ENCODE results near the gene CEP120. TPM values are rescaled to one million over a fixed set of nuclear protein-coding genes. Genes with fewer than 3 reads are reported as not detected.

Gene CEP120
- total RNA-seq, 4 donors from 2014 or later = 14.3 to 24.1 (median 15.8) TPM

GRCh38 chr5:123448017-123448617, 24.9 kb upstream of the CEP120 start:
- no peak overlapping the region for H3K4me3 ChIP-seq
- no peaks in the 10 kb centered on the region for H3K27me3 ChIP-seq
- no peaks in the 10 kb centered on the region for H3K36me3 ChIP-seq
- no peak for DNase-seq (ENCODE audit: extremely low spot score)
- intact Hi-C loops (cut with DNase I) = no loop called here
- WGBS = 88% methylated on average over 3 of the region's 3 CpGs
- H3K4me1 ChIP-seq = peaks cover 0 to 13% (median 7%) of the 10 kb centered on the region in 4 donors
- no peak overlapping the region for H3K27ac ChIP-seq (replicated peaks in 1 of 4)
- TF ChIP-seq EP300 (IDR thresholded peaks at IDR 0.05) (no peak), POLR2A (IDR thresholded peaks at IDR 0.05; ENCODE audit: low read depth) (no peak), CTCF (IDR thresholded peaks at IDR 0.05) (no peak), POLR2AphosphoS5 (IDR thresholded peaks at IDR 0.05) (no peak)
- H3K9me3 ChIP-seq = no peaks in the 10 kb centered on the region

GRCh38 chr5:123444016-123444415, 20.8 kb upstream of the CEP120 start:
- H3K27ac ChIP-seq (replicated peaks in 1 of 4) = no peak overlapping the region
- 67% methylated on average over 3 of the region's 3 CpGs for WGBS
- H3K36me3 ChIP-seq = no peaks in the 10 kb centered on the region
- H3K9me3 ChIP-seq = no peaks in the 10 kb centered on the region
- H3K27me3 ChIP-seq = no peaks in the 10 kb centered on the region
- DNase-seq (ENCODE audit: extremely low spot score) = no peak
- H3K4me1 ChIP-seq = no peaks in the 10 kb centered on the region
- no peak overlapping the region for H3K4me3 ChIP-seq
- intact Hi-C loops (cut with DNase I) = no loop called here
- TF ChIP-seq EP300 (IDR thresholded peaks at IDR 0.05) (no peak), CTCF (IDR thresholded peaks at IDR 0.05) (no peak), POLR2AphosphoS5 (IDR thresholded peaks at IDR 0.05) (no peak), POLR2A (IDR thresholded peaks at IDR 0.05; ENCODE audit: low read depth) (no peak)

- Histone ChIP-seq H3K4me1 (no peaks in the 10 kb centered on the region), H3K27me3 (no peaks in the 10 kb centered on the region), H3K36me3 (no peaks in the 10 kb centered on the region), H3K4me3 (no peak overlapping the region), H3K27ac (replicated peaks in 1 of 4) (no peak overlapping the region), H3K9me3 (no peaks in the 10 kb centered on the region)
- 89% methylated on average over 1 of the region's 1 CpG for WGBS
- TF ChIP-seq EP300 (IDR thresholded peaks at IDR 0.05) (no peak), POLR2AphosphoS5 (IDR thresholded peaks at IDR 0.05) (no peak), CTCF (IDR thresholded peaks at IDR 0.05) (no peak), POLR2A (IDR thresholded peaks at IDR 0.05; ENCODE audit: low read depth) (no peak)
- intact Hi-C loops (cut with DNase I) = no loop called here
- DNase-seq (ENCODE audit: extremely low spot score) = no peak
Measured at GRCh38 chr5:123441408-123441807, 18.2 kb upstream of the CEP120 start.

- Histone ChIP-seq H3K4me3 (no peak overlapping the region), H3K27ac (replicated peaks in 1 of 4) (no peak overlapping the region), H3K9me3 (no peaks in the 10 kb centered on the region), H3K4me1 (no peaks in the 10 kb centered on the region), H3K27me3 (no peaks in the 10 kb centered on the region), H3K36me3 (no peaks in the 10 kb centered on the region)
- TF ChIP-seq CTCF (IDR thresholded peaks at IDR 0.05) (no peak), EP300 (IDR thresholded peaks at IDR 0.05) (no peak), POLR2AphosphoS5 (IDR thresholded peaks at IDR 0.05) (no peak), POLR2A (IDR thresholded peaks at IDR 0.05; ENCODE audit: low read depth) (no peak)
- WGBS = 89% methylated on average over 1 of the region's 1 CpG
- intact Hi-C loops (cut with DNase I) = no loop called here
- no peak for DNase-seq (ENCODE audit: extremely low spot score)
Measured at GRCh38 chr5:123440456-123441181, 17.4 kb upstream of the CEP120 start.

Measured in esophagus muscularis mucosa (tissue), 4 donors.